ENCODE measurements around the gene PLOD2. TPM values are rescaled to one million over a fixed set of nuclear protein-coding genes. Genes with fewer than 3 reads are reported as not detected.

The PLOD2 gene
- total and polyA plus RNA-seq, 5 donors from 2014 or later, result 0.52 TPM; not detected in 4

GRCh38 chr3:146154316-146154715, 6.7 kb downstream of the PLOD2 start:
- Histone ChIP-seq H3K9me3 (ENCODE audit: control insufficient read depth in 2 of 2, low read length in 2 of 2) (no peaks in the 10 kb centered on the region), H3K27me3 (ENCODE audit: control insufficient read depth, insufficient read depth, low read length) (peaks cover 2% of the 10 kb centered on the region), H3K27ac (ENCODE audit: insufficient read depth, low read length, poor library complexity, severe bottlenecking) (no peak overlapping the region), H3K4me1 (ENCODE audit: control insufficient read depth, insufficient read depth, low read length, poor library complexity, severe bottlenecking) (no peaks in the 10 kb centered on the region), H3K4me3 (ENCODE audit: low read depth, low read length) (no peak overlapping the region), H3K36me3 (ENCODE audit: control insufficient read depth, insufficient read depth, low read length) (no peaks in the 10 kb centered on the region)
- Mint-ChIP-seq H3K9me3 (peaks cover 0 to 3% (median 0%) of the 10 kb centered on the region in 7 donors), H3K27ac (no peak overlapping the region), H3K36me3 (no peaks in the 10 kb centered on the region), H3K4me1 (no peaks in the 10 kb centered on the region), H3K27me3 (peaks cover 5% of the 10 kb centered on the region), H3K4me3 (no peak overlapping the region)
- ATAC-seq (ENCODE audit: low read depth in 2 of 2) (no peak), DNase-seq (no peak)

- no peak overlapping the region for H3K27ac ChIP-seq (ENCODE audit: insufficient read depth, low read length, poor library complexity, severe bottlenecking)
- DNase-seq, result no peak
- H3K36me3 ChIP-seq (ENCODE audit: control insufficient read depth, insufficient read depth, low read length), result no peaks in the 10 kb centered on the region
- ATAC-seq (ENCODE audit: low read depth in 2 of 2), result no peak
- Mint-ChIP-seq H3K27ac (no peak overlapping the region), H3K27me3 (no peaks in the 10 kb centered on the region), H3K4me1 (no peaks in the 10 kb centered on the region), H3K9me3 (peaks cover 0 to 4% (median 0%) of the 10 kb centered on the region in 7 donors), H3K4me3 (no peak overlapping the region), H3K36me3 (no peaks in the 10 kb centered on the region)
- H3K4me1 ChIP-seq (ENCODE audit: control insufficient read depth, insufficient read depth, low read length, poor library complexity, severe bottlenecking), result no peaks in the 10 kb centered on the region
- H3K27me3 ChIP-seq (ENCODE audit: control insufficient read depth, insufficient read depth, low read length), result no peaks in the 10 kb centered on the region
- no peaks in the 10 kb centered on the region for H3K9me3 ChIP-seq (ENCODE audit: control insufficient read depth in 2 of 2, low read length in 2 of 2)
- no peak overlapping the region for H3K4me3 ChIP-seq (ENCODE audit: low read depth, low read length)
Observed at GRCh38 chr3:146153429-146153828, 7.6 kb downstream of the PLOD2 start.

- Mint-ChIP-seq H3K9me3 (peaks cover 0 to 4% (median 0%) of the 10 kb centered on the region in 7 donors), H3K27me3 (no peaks in the 10 kb centered on the region), H3K4me1 (no peaks in the 10 kb centered on the region), H3K4me3 (no peak overlapping the region), H3K27ac (no peak overlapping the region), H3K36me3 (no peaks in the 10 kb centered on the region)
- Histone ChIP-seq H3K27ac (ENCODE audit: insufficient read depth, low read length, poor library complexity, severe bottlenecking) (no peak overlapping the region), H3K36me3 (ENCODE audit: control insufficient read depth, insufficient read depth, low read length) (no peaks in the 10 kb centered on the region), H3K9me3 (ENCODE audit: control insufficient read depth in 2 of 2, low read length in 2 of 2) (no peaks in the 10 kb centered on the region), H3K4me3 (ENCODE audit: low read depth, low read length) (no peak overlapping the region), H3K27me3 (ENCODE audit: control insufficient read depth, insufficient read depth, low read length) (no peaks in the 10 kb centered on the region), H3K4me1 (ENCODE audit: control insufficient read depth, insufficient read depth, low read length, poor library complexity, severe bottlenecking) (no peaks in the 10 kb centered on the region)
- no peak for DNase-seq
- ATAC-seq (ENCODE audit: low read depth in 2 of 2), result no peak
Observed at GRCh38 chr3:146152834-146153233, 8.2 kb downstream of the PLOD2 start.

GRCh38 chr3:146148468-146148931, 12.5 kb downstream of the PLOD2 start:
- H3K4me1 Mint-ChIP-seq, result no peaks in the 10 kb centered on the region
- H3K27me3 Mint-ChIP-seq, result no peaks in the 10 kb centered on the region
- DNase-seq, result no peak
- no peaks in the 10 kb centered on the region for H3K36me3 Mint-ChIP-seq
- ATAC-seq (ENCODE audit: low read depth in 2 of 2), result no peak
- H3K27ac Mint-ChIP-seq, result no peak overlapping the region
- no peaks in the 10 kb centered on the region for H3K36me3 ChIP-seq (ENCODE audit: control insufficient read depth, insufficient read depth, low read length)
- H3K4me3 ChIP-seq (ENCODE audit: low read depth, low read length), result no peak overlapping the region
- no peaks in the 10 kb centered on the region for H3K4me1 ChIP-seq (ENCODE audit: control insufficient read depth, insufficient read depth, low read length, poor library complexity, severe bottlenecking)
- H3K9me3 ChIP-seq (ENCODE audit: control insufficient read depth in 2 of 2, low read length in 2 of 2), result no peaks in the 10 kb centered on the region
- no peaks in the 10 kb centered on the region for H3K27me3 ChIP-seq (ENCODE audit: control insufficient read depth, insufficient read depth, low read length)
- H3K9me3 Mint-ChIP-seq, result peaks cover 0 to 2% (median 0%) of the 10 kb centered on the region in 7 donors
- no peak overlapping the region for H3K27ac ChIP-seq (ENCODE audit: insufficient read depth, low read length, poor library complexity, severe bottlenecking)
- no peak overlapping the region for H3K4me3 Mint-ChIP-seq

- Histone ChIP-seq H3K4me1 (ENCODE audit: control insufficient read depth, insufficient read depth, low read length, poor library complexity, severe bottlenecking) (no peaks in the 10 kb centered on the region), H3K9me3 (ENCODE audit: control insufficient read depth in 2 of 2, low read length in 2 of 2) (no peaks in the 10 kb centered on the region), H3K27me3 (ENCODE audit: control insufficient read depth, insufficient read depth, low read length) (no peaks in the 10 kb centered on the region), H3K4me3 (ENCODE audit: low read depth, low read length) (no peak overlapping the region), H3K36me3 (ENCODE audit: control insufficient read depth, insufficient read depth, low read length) (no peaks in the 10 kb centered on the region), H3K27ac (ENCODE audit: insufficient read depth, low read length, poor library complexity, severe bottlenecking) (no peak overlapping the region)
- peaks cover 0 to 2% (median 0%) of the 10 kb centered on the region in 7 donors for H3K9me3 Mint-ChIP-seq
- no peak for ATAC-seq (ENCODE audit: low read depth in 2 of 2)
- H3K27me3 Mint-ChIP-seq, result no peaks in the 10 kb centered on the region
- no peak overlapping the region for H3K27ac Mint-ChIP-seq
- no peak for DNase-seq
- no peaks in the 10 kb centered on the region for H3K4me1 Mint-ChIP-seq
- H3K4me3 Mint-ChIP-seq, result no peak overlapping the region
- no peaks in the 10 kb centered on the region for H3K36me3 Mint-ChIP-seq
Observed at GRCh38 chr3:146145642-146146041, 15.3 kb downstream of the PLOD2 start.

- ATAC-seq (ENCODE audit: low read depth in 2 of 2) (no peak), DNase-seq (no peak)
- Mint-ChIP-seq H3K4me3 (no peak overlapping the region), H3K27me3 (no peaks in the 10 kb centered on the region), H3K36me3 (no peaks in the 10 kb centered on the region), H3K9me3 (no peaks in the 10 kb centered on the region), H3K4me1 (no peaks in the 10 kb centered on the region), H3K27ac (no peak overlapping the region)
- no peaks in the 10 kb centered on the region for H3K27me3 ChIP-seq (ENCODE audit: control insufficient read depth, insufficient read depth, low read length)
- H3K27ac ChIP-seq (ENCODE audit: insufficient read depth, low read length, poor library complexity, severe bottlenecking), result no peak overlapping the region
- no peaks in the 10 kb centered on the region for H3K36me3 ChIP-seq (ENCODE audit: control insufficient read depth, insufficient read depth, low read length)
- no peaks in the 10 kb centered on the region for H3K9me3 ChIP-seq (ENCODE audit: control insufficient read depth in 2 of 2, low read length in 2 of 2)
- no peak overlapping the region for H3K4me3 ChIP-seq (ENCODE audit: low read depth, low read length)
- H3K4me1 ChIP-seq (ENCODE audit: control insufficient read depth, insufficient read depth, low read length, poor library complexity, severe bottlenecking), result no peaks in the 10 kb centered on the region
Observed at GRCh38 chr3:146142757-146143156, 18.2 kb downstream of the PLOD2 start.

- Histone ChIP-seq H3K36me3 (ENCODE audit: control insufficient read depth, insufficient read depth, low read length) (no peaks in the 10 kb centered on the region), H3K27ac (ENCODE audit: insufficient read depth, low read length, poor library complexity, severe bottlenecking) (no peak overlapping the region), H3K4me1 (ENCODE audit: control insufficient read depth, insufficient read depth, low read length, poor library complexity, severe bottlenecking) (no peaks in the 10 kb centered on the region), H3K9me3 (ENCODE audit: control insufficient read depth in 2 of 2, low read length in 2 of 2) (no peaks in the 10 kb centered on the region), H3K27me3 (ENCODE audit: control insufficient read depth, insufficient read depth, low read length) (no peaks in the 10 kb centered on the region), H3K4me3 (ENCODE audit: low read depth, low read length) (no peak overlapping the region)
- DNase-seq (no peak), ATAC-seq (ENCODE audit: low read depth in 2 of 2) (no peak)
- H3K36me3 Mint-ChIP-seq, result no peaks in the 10 kb centered on the region
- H3K4me1 Mint-ChIP-seq, result no peaks in the 10 kb centered on the region
- H3K4me3 Mint-ChIP-seq, result no peak overlapping the region
- H3K9me3 Mint-ChIP-seq, result no peaks in the 10 kb centered on the region
- H3K27ac Mint-ChIP-seq, result no peak overlapping the region
- no peaks in the 10 kb centered on the region for H3K27me3 Mint-ChIP-seq
Observed at GRCh38 chr3:146139586-146140110, 21.3 kb downstream of the PLOD2 start.

- H3K27me3 ChIP-seq (ENCODE audit: control insufficient read depth, insufficient read depth, low read length), result no peaks in the 10 kb centered on the region
- Mint-ChIP-seq H3K27me3 (no peaks in the 10 kb centered on the region), H3K27ac (no peak overlapping the region), H3K9me3 (no peaks in the 10 kb centered on the region), H3K36me3 (no peaks in the 10 kb centered on the region), H3K4me1 (no peaks in the 10 kb centered on the region), H3K4me3 (no peak overlapping the region)
- H3K4me3 ChIP-seq (ENCODE audit: low read depth, low read length), result no peak overlapping the region
- no peaks in the 10 kb centered on the region for H3K9me3 ChIP-seq (ENCODE audit: control insufficient read depth in 2 of 2, low read length in 2 of 2)
- DNase-seq, result no peak
- H3K4me1 ChIP-seq (ENCODE audit: control insufficient read depth, insufficient read depth, low read length, poor library complexity, severe bottlenecking), result no peaks in the 10 kb centered on the region
- H3K27ac ChIP-seq (ENCODE audit: insufficient read depth, low read length, poor library complexity, severe bottlenecking), result no peak overlapping the region
- no peaks in the 10 kb centered on the region for H3K36me3 ChIP-seq (ENCODE audit: control insufficient read depth, insufficient read depth, low read length)
- ATAC-seq (ENCODE audit: low read depth in 2 of 2), result no peak
Observed at GRCh38 chr3:146138902-146139301, 22.1 kb downstream of the PLOD2 start.
